ENCODE data around the gene PDZD7.

GRCh38 chr10:101010329-101010728 is 20.6 kb downstream of the PDZD7 start:
- TF ChIP-seq CTCF (IDR thresholded peaks at IDR 0.05; ENCODE audit: extremely low read depth in 1 of 2, insufficient read depth in 1 of 2, low read depth in 1 of 2, low read length in 2 of 2) (no peak), EZH2 (IDR thresholded peaks at IDR 0.05; ENCODE audit: borderline replicate concordance, low read depth, low read length, severe bottlenecking) (no peak)

Data from endothelial cell of umbilical vein (primary cell).